PFSK-1 (cell line): ENCODE data around the gene RAD51B.

Experiments
- FOXP2 ChIP-seq: optimal IDR thresholded peaks from 2 replicates; pipeline ENCODE3; 2011; ENCODE audit warnings: borderline replicate concordance, control low read depth, inconsistent platforms; ENCODE audit not compliant: insufficient read depth; ENCODE audit errors: extremely low read length, extremely low read depth
- POLR2AphosphoS5 ChIP-seq: IDR thresholded peaks from 2 replicates; pipeline ENCODE4 v1.6.1; 2012; ENCODE audit warnings: low read depth, mild to moderate bottlenecking, control low read depth, low read length, moderate library complexity
- SIN3A ChIP-seq: IDR thresholded peaks from 2 replicates; pipeline ENCODE4 v1.6.1; 2012; ENCODE audit warnings: mild to moderate bottlenecking, low read length, moderate library complexity, borderline replicate concordance; ENCODE audit not compliant: insufficient read depth
- TAF1 ChIP-seq: IDR thresholded peaks from 2 replicates; pipeline ENCODE4 v1.6.1; 2012; ENCODE audit warnings: low read length, control low read depth, borderline replicate concordance; ENCODE audit not compliant: insufficient read depth
- TF ChIP-seq, protein P1 (sequence below), 2 experiments: IDR thresholded peaks; 2 replicates each; pipeline versions ENCODE4 v1.6.1 to v1.8.0; 2011 to 2012; ENCODE audit warnings: low read depth in 2 of 2, low read length in 2 of 2, control low read depth in 1 of 2, inconsistent platforms in 1 of 2, mild to moderate bottlenecking in 1 of 2, moderate library complexity in 1 of 2; ENCODE audit not compliant: insufficient read depth in 1 of 2

The RAD51B gene

GRCh38 chr14:68623307-68623706, 803.7 kb downstream of the RAD51B start:
- TF ChIP-seq TAF1 = no peak

- TF ChIP-seq, protein P1, sequence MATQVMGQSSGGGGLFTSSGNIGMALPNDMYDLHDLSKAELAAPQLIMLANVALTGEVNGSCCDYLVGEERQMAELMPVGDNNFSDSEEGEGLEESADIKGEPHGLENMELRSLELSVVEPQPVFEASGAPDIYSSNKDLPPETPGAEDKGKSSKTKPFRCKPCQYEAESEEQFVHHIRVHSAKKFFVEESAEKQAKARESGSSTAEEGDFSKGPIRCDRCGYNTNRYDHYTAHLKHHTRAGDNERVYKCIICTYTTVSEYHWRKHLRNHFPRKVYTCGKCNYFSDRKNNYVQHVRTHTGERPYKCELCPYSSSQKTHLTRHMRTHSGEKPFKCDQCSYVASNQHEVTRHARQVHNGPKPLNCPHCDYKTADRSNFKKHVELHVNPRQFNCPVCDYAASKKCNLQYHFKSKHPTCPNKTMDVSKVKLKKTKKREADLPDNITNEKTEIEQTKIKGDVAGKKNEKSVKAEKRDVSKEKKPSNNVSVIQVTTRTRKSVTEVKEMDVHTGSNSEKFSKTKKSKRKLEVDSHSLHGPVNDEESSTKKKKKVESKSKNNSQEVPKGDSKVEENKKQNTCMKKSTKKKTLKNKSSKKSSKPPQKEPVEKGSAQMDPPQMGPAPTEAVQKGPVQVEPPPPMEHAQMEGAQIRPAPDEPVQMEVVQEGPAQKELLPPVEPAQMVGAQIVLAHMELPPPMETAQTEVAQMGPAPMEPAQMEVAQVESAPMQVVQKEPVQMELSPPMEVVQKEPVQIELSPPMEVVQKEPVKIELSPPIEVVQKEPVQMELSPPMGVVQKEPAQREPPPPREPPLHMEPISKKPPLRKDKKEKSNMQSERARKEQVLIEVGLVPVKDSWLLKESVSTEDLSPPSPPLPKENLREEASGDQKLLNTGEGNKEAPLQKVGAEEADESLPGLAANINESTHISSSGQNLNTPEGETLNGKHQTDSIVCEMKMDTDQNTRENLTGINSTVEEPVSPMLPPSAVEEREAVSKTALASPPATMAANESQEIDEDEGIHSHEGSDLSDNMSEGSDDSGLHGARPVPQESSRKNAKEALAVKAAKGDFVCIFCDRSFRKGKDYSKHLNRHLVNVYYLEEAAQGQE (IDR thresholded peaks at IDR 0.05; ENCODE audit: insufficient read depth in 1 of 2, low read depth in 2 of 2, low read length in 2 of 2) = no peak
- TF ChIP-seq POLR2AphosphoS5 (no peak), FOXP2 (no peak)
Measured at GRCh38 chr14:68623826-68624225, 804.2 kb downstream of the RAD51B start.

DNA sequence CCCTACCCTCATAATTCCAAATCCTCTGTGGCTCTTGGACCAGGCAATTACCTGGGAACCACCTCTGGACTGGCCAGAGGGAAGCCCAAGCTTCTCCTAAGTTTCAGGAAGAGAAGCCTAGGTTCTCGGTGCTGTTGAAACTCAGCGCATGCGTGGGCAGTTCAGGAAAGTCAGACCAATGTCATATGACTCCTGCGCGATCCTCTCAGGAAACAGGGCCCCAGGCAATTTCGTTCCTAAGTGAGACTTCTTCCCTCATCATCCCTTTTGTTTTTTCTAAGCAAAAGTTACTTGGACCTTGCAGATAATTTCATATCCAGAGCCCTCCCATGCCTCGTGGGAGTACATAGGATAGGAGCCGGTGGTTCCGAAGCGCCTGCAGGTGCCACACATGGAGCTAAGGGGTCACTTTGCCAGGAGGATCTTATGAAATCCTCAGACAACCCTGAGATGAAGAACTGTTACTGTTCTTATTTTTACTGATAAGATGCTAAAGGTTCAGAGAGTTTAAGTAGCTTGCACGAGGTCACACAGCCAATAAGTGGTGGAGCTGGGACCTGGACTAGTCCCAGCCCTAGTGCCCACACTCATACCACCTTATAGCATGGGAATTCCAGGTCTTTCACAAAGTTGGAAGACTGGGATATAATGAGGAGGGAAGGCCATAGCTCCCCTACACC, 805.1 kb downstream of the RAD51B start:
- TF ChIP-seq, protein P1 (IDR thresholded peaks at IDR 0.05; ENCODE audit: insufficient read depth in 1 of 2, low read depth in 2 of 2, low read length in 2 of 2) = no peak

DNA sequence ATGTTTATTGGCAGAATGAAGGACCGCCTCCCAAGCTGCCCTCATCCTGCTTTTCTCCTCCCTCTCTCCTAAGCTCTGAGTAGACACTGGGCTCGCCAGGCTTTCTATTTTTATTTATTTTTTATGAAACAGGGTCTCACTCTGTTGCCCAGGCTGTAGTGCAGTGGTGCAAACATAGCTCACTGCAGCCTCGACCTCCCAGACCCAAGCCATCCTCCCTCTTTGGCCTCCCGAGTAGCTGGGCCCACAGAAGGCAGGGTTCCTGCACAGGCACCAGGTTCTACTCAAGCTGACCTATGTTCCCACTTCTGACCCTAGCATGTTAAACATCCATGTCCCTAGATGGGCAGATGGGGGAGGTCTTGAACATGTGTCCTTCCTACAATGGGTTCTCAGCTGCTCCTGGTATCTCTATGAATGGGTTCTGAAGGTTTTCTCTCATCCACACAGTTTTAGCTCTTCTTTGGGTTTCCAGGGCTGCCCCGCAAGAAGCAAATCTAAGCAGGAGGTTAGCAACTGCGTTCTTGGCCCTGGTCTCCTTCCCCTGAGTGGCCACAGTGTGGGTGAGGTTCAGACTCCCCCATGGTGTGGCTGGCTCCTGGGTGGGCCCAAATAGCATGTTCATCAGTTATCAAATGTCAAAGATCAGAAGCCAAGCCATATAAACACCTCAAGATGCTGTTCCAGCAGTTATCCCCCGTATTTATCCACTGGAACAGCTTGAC, 805.9 kb downstream of the RAD51B start:
- TF ChIP-seq TAF1 = no peak
- TF ChIP-seq POLR2AphosphoS5 = no peak
- no peak for TF ChIP-seq FOXP2
- TF ChIP-seq, protein P1 (IDR thresholded peaks at IDR 0.05; ENCODE audit: insufficient read depth in 1 of 2, low read depth in 2 of 2, low read length in 2 of 2) = no peak
- TF ChIP-seq SIN3A = no peak

- TF ChIP-seq, protein P1 (IDR thresholded peaks at IDR 0.05; ENCODE audit: insufficient read depth in 1 of 2, low read depth in 2 of 2, low read length in 2 of 2) = no peak
- no peak for TF ChIP-seq FOXP2
Measured at GRCh38 chr14:68626386-68626785, 806.8 kb downstream of the RAD51B start.
